ENCODE results near the gene CCL5.

- TF ChIP-seq ZBTB11 (CRISPR knock-in tag; IDR thresholded peaks at IDR 0.05) (no peak), RAD21 (IDR thresholded peaks at IDR 0.05; ENCODE audit: insufficient read depth, low read depth, low read length) (no peak), HDAC2 (IDR thresholded peaks at IDR 0.05) (no peak), CTCF (IDR thresholded peaks at IDR 0.05 in 2 of 3, conservative IDR thresholded peaks at IDR 0.05 in 1 of 3; ENCODE audit: control insufficient read depth in 2 of 3, extremely low read depth in 1 of 3, insufficient read depth in 1 of 3, low read depth in 3 of 3, low read length in 3 of 3) (no peak), EZH2 (IDR thresholded peaks at IDR 0.05; ENCODE audit: borderline replicate concordance, control insufficient read depth, low read depth, low read length) (no peak), POLR2A (IDR thresholded peaks at IDR 0.05; ENCODE audit: low read depth, low read length) (no peak), POLR2AphosphoS2 (IDR thresholded peaks at IDR 0.05; ENCODE audit: low read depth, low read length) (no peak), SMC3 (IDR thresholded peaks at IDR 0.05; ENCODE audit: borderline replicate concordance, low read length) (no peak), PBX3 (IDR thresholded peaks at IDR 0.05; ENCODE audit: insufficient replicate concordance, low read depth, low read length) (no peak)
Measured at GRCh38 chr17:35903451-35903850, 23.3 kb upstream of the CCL5 start.

Data from GM12878 (cell line).